Measurements from ENCODE around the gene WNT11. TPM values are rescaled to one million over a fixed set of nuclear protein-coding genes. Genes with fewer than 3 reads are reported as not detected.

WNT11 gene
- total RNA-seq, 1 donor from 2014 or later, result 3.6 TPM

DNA sequence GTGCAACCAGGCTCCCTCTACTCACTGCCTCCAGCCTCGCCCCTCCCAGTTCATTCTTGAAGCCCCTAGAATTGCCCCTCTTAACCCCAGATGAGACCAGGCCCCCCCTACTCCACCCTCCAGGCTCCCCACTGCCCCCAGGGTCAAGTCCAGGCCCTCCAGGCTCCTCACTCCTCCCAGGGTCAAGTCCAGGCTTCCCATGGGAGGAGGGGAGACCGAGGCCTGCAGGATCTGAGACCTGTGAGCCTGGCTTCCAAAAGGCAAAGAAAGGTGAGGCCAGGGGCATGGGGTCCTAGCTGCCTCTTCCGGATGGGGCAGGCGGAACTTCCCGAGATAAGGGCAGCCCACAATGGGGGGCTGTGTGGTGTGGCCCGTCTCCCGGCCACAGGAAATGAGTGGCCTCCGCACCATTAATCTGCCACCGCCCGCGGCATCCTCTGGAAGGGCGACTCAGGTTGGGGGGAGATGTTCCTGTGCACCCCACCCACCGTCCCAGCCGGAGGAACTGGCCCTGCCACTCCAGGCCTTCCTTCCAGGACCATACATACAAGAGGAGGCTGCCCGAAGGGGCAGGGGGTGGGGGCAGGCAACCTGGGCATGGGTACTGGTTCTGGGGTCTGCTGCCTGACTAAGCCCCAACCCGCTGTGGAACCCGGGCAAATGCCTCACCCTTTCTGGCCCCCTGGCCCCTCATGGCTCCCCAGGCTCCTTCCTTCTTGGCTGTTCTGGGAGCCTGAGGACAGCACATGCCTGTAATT lies 35.1 kb upstream of the WNT11 start:
- H3K9me3 Mint-ChIP-seq (ENCODE audit: unreplicated experiment), result no peaks in the 10 kb centered on the region
- peaks cover 15% of the 10 kb centered on the region for H3K4me1 Mint-ChIP-seq (ENCODE audit: unreplicated experiment)
- H3K27ac Mint-ChIP-seq (ENCODE audit: unreplicated experiment), result no peak overlapping the region
- H3K4me3 Mint-ChIP-seq (ENCODE audit: unreplicated experiment), result no peak overlapping the region
- H3K36me3 Mint-ChIP-seq (ENCODE audit: low read depth, unreplicated experiment), result no peaks in the 10 kb centered on the region
- TF ChIP-seq, protein P1, sequence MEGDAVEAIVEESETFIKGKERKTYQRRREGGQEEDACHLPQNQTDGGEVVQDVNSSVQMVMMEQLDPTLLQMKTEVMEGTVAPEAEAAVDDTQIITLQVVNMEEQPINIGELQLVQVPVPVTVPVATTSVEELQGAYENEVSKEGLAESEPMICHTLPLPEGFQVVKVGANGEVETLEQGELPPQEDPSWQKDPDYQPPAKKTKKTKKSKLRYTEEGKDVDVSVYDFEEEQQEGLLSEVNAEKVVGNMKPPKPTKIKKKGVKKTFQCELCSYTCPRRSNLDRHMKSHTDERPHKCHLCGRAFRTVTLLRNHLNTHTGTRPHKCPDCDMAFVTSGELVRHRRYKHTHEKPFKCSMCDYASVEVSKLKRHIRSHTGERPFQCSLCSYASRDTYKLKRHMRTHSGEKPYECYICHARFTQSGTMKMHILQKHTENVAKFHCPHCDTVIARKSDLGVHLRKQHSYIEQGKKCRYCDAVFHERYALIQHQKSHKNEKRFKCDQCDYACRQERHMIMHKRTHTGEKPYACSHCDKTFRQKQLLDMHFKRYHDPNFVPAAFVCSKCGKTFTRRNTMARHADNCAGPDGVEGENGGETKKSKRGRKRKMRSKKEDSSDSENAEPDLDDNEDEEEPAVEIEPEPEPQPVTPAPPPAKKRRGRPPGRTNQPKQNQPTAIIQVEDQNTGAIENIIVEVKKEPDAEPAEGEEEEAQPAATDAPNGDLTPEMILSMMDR (IDR thresholded peaks at IDR 0.05; ENCODE audit: unreplicated experiment), result no peak
- peaks cover 18% of the 10 kb centered on the region for H3K27me3 Mint-ChIP-seq (ENCODE audit: unreplicated experiment)
- no peak for DNase-seq (ENCODE audit: low spot score)

DNA sequence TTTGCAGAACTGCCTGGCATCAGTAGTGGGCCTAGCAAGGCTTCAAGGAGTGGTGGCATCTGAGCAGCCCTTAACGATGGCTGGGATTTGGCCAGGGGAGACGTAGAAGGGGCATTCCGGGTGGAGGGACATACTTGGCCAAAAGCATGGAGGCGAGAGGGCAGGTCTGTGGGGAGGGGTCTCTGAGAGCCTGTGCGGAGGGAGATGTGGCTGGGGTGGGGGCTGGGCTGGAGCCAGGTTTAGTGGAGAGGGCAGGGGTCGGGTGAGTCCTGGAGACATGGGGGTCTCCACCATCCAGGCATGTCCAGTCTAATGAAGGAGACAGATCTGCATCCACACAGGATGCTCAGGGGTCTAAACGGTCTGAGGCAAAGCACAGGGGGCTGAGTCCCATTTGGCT lies 34.4 kb upstream of the WNT11 start:
- Mint-ChIP-seq H3K9me3 (ENCODE audit: unreplicated experiment) (no peaks in the 10 kb centered on the region), H3K36me3 (ENCODE audit: low read depth, unreplicated experiment) (peaks cover 1% of the 10 kb centered on the region), H3K4me1 (ENCODE audit: unreplicated experiment) (peaks cover 19% of the 10 kb centered on the region), H3K4me3 (ENCODE audit: unreplicated experiment) (no peak overlapping the region), H3K27ac (ENCODE audit: unreplicated experiment) (no peak overlapping the region), H3K27me3 (ENCODE audit: unreplicated experiment) (peaks cover 24% of the 10 kb centered on the region)
- DNase-seq (ENCODE audit: low spot score), result no peak
- TF ChIP-seq, protein P1 (IDR thresholded peaks at IDR 0.05; ENCODE audit: unreplicated experiment), result no peak

DNA sequence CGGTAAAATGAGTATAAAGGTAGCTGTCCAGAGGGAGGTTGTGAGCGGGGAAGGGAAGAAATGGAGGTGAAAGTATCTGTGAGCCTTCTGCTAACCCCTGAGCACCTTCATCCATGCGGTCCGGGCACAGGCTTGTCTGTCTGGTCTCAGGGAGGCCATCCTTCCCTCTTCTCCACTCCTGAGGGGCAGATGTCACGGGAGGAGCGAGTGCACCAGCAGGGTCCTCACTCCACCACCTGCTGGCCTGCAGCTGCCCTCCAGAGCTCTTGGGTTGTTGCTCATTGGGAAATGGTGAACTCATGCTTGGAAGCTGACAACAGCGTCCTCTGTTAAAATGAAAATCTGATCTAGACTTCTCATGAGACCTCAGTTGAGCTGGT lies 33.8 kb upstream of the WNT11 start:
- H3K27ac Mint-ChIP-seq (ENCODE audit: unreplicated experiment), result no peak overlapping the region
- H3K4me3 Mint-ChIP-seq (ENCODE audit: unreplicated experiment), result no peak overlapping the region
- H3K9me3 Mint-ChIP-seq (ENCODE audit: unreplicated experiment), result no peaks in the 10 kb centered on the region
- H3K27me3 Mint-ChIP-seq (ENCODE audit: unreplicated experiment), result peaks cover 29% of the 10 kb centered on the region
- no peak for DNase-seq (ENCODE audit: low spot score)
- TF ChIP-seq, protein P1 (IDR thresholded peaks at IDR 0.05; ENCODE audit: unreplicated experiment), result no peak
- peaks cover 6% of the 10 kb centered on the region for H3K36me3 Mint-ChIP-seq (ENCODE audit: low read depth, unreplicated experiment)
- H3K4me1 Mint-ChIP-seq (ENCODE audit: unreplicated experiment), result peaks cover 24% of the 10 kb centered on the region

DNA sequence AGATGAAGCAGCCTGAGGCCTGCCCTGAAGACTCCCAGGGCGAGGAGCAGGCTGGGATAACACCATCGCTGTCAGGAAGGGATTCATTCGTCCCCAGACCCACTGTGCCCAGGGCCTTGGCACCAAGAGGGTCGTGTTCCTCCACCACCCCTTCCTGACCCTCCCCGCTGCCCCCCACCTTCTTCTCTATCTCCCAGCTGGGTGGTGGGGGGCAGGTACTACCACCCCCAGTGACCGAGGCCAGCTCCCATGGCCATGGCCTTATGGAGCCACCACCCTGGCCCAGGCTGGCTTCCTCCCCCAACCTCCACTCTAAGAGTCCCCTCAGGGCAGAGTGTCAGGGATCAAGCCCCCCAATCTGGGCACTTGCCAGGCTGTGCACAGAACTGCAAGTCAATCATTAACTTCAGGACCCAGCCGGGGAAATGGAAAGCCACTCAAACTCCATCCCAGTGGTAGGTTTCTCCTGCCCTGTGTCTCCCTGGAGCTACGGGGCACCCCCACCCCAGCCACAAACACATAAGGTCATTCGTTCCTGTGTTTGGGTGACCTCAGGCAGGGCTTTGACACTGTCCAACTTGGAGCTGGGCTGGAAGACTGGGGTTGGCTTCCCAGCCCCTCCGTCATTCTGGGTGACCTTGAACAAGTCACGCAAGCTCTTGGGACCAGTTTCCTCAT lies 33.3 kb upstream of the WNT11 start:
- no peaks in the 10 kb centered on the region for H3K9me3 Mint-ChIP-seq (ENCODE audit: unreplicated experiment)
- no peak for DNase-seq (ENCODE audit: low spot score)
- H3K27me3 Mint-ChIP-seq (ENCODE audit: unreplicated experiment), result peaks cover 30% of the 10 kb centered on the region
- H3K4me1 Mint-ChIP-seq (ENCODE audit: unreplicated experiment), result peaks cover 27% of the 10 kb centered on the region
- H3K36me3 Mint-ChIP-seq (ENCODE audit: low read depth, unreplicated experiment), result peaks cover 7% of the 10 kb centered on the region
- TF ChIP-seq, protein P1 (IDR thresholded peaks at IDR 0.05; ENCODE audit: unreplicated experiment), result no peak
- H3K4me3 Mint-ChIP-seq (ENCODE audit: unreplicated experiment), result no peak overlapping the region
- H3K27ac Mint-ChIP-seq (ENCODE audit: unreplicated experiment), result no peak overlapping the region

DNA sequence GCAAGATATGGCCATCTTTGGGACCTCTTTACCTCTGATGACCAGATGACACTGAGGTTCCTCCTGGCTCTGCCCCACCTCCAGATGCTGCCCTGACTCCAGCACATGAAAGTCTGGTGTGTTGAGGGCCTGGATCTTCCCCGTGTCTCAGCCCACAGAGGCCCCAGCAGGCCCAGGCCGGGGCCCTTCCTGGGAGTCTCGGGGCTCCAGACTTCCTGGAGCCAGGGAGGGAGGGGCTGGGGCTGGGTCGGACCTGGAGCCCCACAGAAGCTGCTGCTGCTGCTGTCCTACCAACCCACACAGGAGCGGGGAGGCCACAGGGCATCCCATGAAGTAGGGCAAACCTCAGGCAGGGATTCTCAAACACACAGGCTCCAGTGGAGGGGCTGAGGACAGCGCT lies 32.2 kb upstream of the WNT11 start:
- peaks cover 30% of the 10 kb centered on the region for H3K27me3 Mint-ChIP-seq (ENCODE audit: unreplicated experiment)
- no peaks in the 10 kb centered on the region for H3K9me3 Mint-ChIP-seq (ENCODE audit: unreplicated experiment)
- H3K4me1 Mint-ChIP-seq (ENCODE audit: unreplicated experiment), result peaks cover 34% of the 10 kb centered on the region
- TF ChIP-seq, protein P1 (IDR thresholded peaks at IDR 0.05; ENCODE audit: unreplicated experiment), result no peak
- H3K27ac Mint-ChIP-seq (ENCODE audit: unreplicated experiment), result no peak overlapping the region
- H3K36me3 Mint-ChIP-seq (ENCODE audit: low read depth, unreplicated experiment), result peaks cover 7% of the 10 kb centered on the region
- no peak for DNase-seq (ENCODE audit: low spot score)
- no peak overlapping the region for H3K4me3 Mint-ChIP-seq (ENCODE audit: unreplicated experiment)
